Keratinocyte (primary cell): ENCODE measurements around the gene FOXO1. TPM values are rescaled to one million over a fixed set of nuclear protein-coding genes. Genes with fewer than 3 reads are reported as not detected.

Source experiments
- DNase-seq: peaks from one replicate; pipeline ENCODE4 v3.0.0-alpha.2; 2011; ENCODE audit warnings: low read depth, missing footprints, low spot score
- FAIRE-seq: peaks from 2 replicates; lab custom pipeline; 2011; peaks lifted over from hg19 to GRCh38; lab: Jason Lieb, UNC
- H2AFZ ChIP-seq: 2 replicates; pipeline ENCODE4 v1.6.0; 2012; ENCODE audit warnings: low read length, control low read depth, inconsistent platforms; ENCODE audit not compliant: control insufficient read depth
- H3K27ac ChIP-seq: 2 replicates; pipeline ENCODE4 v1.5.1; 2011; ENCODE audit warnings: low read length; ENCODE audit not compliant: control insufficient read depth, insufficient read depth
- H3K27me3 ChIP-seq: 3 replicates; pipeline ENCODE4 v1.6.0; 2011; ENCODE audit warnings: low read length; ENCODE audit not compliant: control insufficient read depth, insufficient read depth; ENCODE audit errors: extremely low read depth
- H3K36me3 ChIP-seq, 2 experiments: 2 replicates in 1 of 2; 3 replicates in 1 of 2; pipeline ENCODE4 v1.5.1; 2011; ENCODE audit warnings: low read length in 2 of 2, mild to moderate bottlenecking in 1 of 2; ENCODE audit not compliant: control insufficient read depth in 2 of 2, insufficient read depth in 2 of 2; ENCODE audit errors: extremely low read depth in 1 of 2
- H3K4me1 ChIP-seq: 3 replicates; pipeline ENCODE4 v1.5.1; 2011; ENCODE audit warnings: low read length; ENCODE audit not compliant: control insufficient read depth, insufficient read depth; ENCODE audit errors: extremely low read depth
- H3K4me2 ChIP-seq: 3 replicates; pipeline ENCODE4 v1.6.0; 2011; ENCODE audit warnings: low read depth, low read length; ENCODE audit not compliant: control insufficient read depth, insufficient read depth; ENCODE audit errors: extremely low read depth
- H3K4me3 ChIP-seq, 3 experiments: fragments of 200-600 bp in 1 of 3; sonication (generic) in 1 of 3; 2 replicates in 2 of 3; 3 replicates in 1 of 3; pipeline ENCODE4 v1.5.1; 2011 to 2016; ENCODE audit warnings: low read length in 3 of 3, mild to moderate bottlenecking in 3 of 3, control low read depth in 2 of 3, inconsistent platforms in 1 of 3, low read depth in 1 of 3, mixed read lengths in 1 of 3, mixed run types in 1 of 3, moderate library complexity in 1 of 3; ENCODE audit not compliant: control insufficient read depth in 2 of 3, insufficient read depth in 2 of 3; ENCODE audit errors: extremely low read depth in 1 of 3
- H3K79me2 ChIP-seq: 2 replicates; pipeline ENCODE4 v1.6.0; 2012; ENCODE audit warnings: low read length; ENCODE audit not compliant: control insufficient read depth, insufficient read depth
- H3K9ac ChIP-seq: 3 replicates; pipeline ENCODE4 v1.6.0; 2011; ENCODE audit warnings: low read length; ENCODE audit not compliant: control insufficient read depth, insufficient read depth; ENCODE audit errors: extremely low read depth
- H3K9me1 ChIP-seq: 3 replicates; pipeline ENCODE4 v1.6.0; 2011; ENCODE audit warnings: low read length; ENCODE audit not compliant: control insufficient read depth, insufficient read depth; ENCODE audit errors: extremely low read depth
- H3K9me3 ChIP-seq: 2 replicates; pipeline ENCODE4 v1.5.1; 2012; ENCODE audit warnings: low read depth, low read length; ENCODE audit not compliant: control insufficient read depth
- H4K20me1 ChIP-seq: 3 replicates; pipeline ENCODE4 v1.6.0; 2011; ENCODE audit warnings: low read length; ENCODE audit not compliant: control insufficient read depth, insufficient read depth; ENCODE audit errors: extremely low read depth
- EZH2 ChIP-seq: IDR thresholded peaks from one replicate; pipeline ENCODE4 v1.6.1; 2012; ENCODE audit warnings: inconsistent platforms, mild to moderate bottlenecking, low read length, moderate library complexity
- dilution Hi-C: fragments of 300-500 bp; cut with MboI; formaldehyde crosslinking; loops from one replicate; pipeline ENCODE4 v1.7.0; 2020; ENCODE audit warnings: low sequenced_read_pairs; ENCODE audit not compliant: extremely low pct_ligation_motif_present
- polyA plus RNA-seq, 5 experiments: library from polyadenylated mRNA; depleted of rRNA in 3 of 5; stranded (reverse) in 3 of 5; stranded (forward) in 1 of 5; unstranded in 1 of 5; fragments of >200 nt; gene quantifications; 1 replicate in 1 of 5; 2 replicates in 3 of 5; 3 replicates in 1 of 5; pipeline versions ENCODE4 v1.2.1 to v1.2.3, GENCODE V29; 2011 to 2012; ENCODE audit warnings: missing spikeins in 2 of 5, low read depth in 1 of 5, low replicate concordance in 1 of 5
- TF ChIP-seq, protein P1 (sequence below), 3 experiments: IDR thresholded peaks in 1 of 3; conservative IDR thresholded peaks in 1 of 3; optimal IDR thresholded peaks in 1 of 3; 2 replicates in 2 of 3; 3 replicates in 1 of 3; pipeline versions ENCODE3 to v1.5.1; 2011; ENCODE audit warnings: low read length in 3 of 3, mild to moderate bottlenecking in 3 of 3, moderate library complexity in 2 of 3, control low read depth in 1 of 3, inconsistent platforms in 1 of 3; ENCODE audit not compliant: insufficient read depth in 2 of 3; ENCODE audit errors: extremely low read depth in 1 of 3

Gene FOXO1
- polyA plus RNA-seq, 1 donor (not counting 4 experiments of a cell fraction or from before 2014, with no cell fraction given), result 8.3 TPM

DNA sequence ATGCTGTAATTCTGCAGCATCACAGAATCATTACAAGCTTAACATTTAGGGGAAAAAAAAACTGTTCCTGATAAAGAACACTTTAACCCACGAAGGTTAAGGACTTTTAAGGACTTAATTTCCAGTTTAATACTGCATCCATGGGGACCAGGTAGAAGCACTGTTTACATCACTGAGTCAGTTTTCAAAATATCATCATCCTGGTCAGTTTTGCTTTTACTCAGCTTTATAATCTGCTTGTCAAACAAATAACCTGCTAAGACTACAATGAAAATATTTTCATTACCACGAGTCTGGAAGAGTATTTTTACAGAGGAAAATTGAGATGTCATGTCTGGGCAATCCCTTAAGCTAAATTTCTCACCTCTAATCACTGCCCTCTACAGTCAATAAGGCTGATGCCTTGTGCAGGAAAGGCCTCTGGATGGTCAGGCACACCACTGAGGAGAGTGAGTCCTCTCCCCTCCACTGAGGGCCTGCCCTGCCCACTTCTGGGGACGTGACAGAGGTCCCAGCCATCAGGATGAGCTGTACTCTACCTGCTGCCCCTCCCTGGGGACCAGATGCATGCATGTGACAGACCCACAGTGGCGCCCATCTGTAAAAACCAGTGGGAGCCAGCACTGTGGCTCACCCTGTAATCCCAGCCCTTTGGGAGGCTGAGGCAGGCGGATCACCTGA is 31.0 kb downstream of the FOXO1 start:
- Histone ChIP-seq H3K9me3 (no peaks in the 10 kb centered on the region), H3K4me1 (no peaks in the 10 kb centered on the region), H3K79me2 (peaks cover 21% of the 10 kb centered on the region), H2AFZ (no peak overlapping the region), H3K27me3 (no peaks in the 10 kb centered on the region), H3K4me3 (no peak overlapping the region), H3K36me3 (no peaks in the 10 kb centered on the region), H3K27ac (no peak overlapping the region), H4K20me1 (no peaks in the 10 kb centered on the region), H3K9ac (no peak overlapping the region), H3K4me2 (no peak overlapping the region), H3K9me1 (no peaks in the 10 kb centered on the region)
- dilution Hi-C loops, result no loop called here
- no peak for DNase-seq
- TF ChIP-seq, protein P1, sequence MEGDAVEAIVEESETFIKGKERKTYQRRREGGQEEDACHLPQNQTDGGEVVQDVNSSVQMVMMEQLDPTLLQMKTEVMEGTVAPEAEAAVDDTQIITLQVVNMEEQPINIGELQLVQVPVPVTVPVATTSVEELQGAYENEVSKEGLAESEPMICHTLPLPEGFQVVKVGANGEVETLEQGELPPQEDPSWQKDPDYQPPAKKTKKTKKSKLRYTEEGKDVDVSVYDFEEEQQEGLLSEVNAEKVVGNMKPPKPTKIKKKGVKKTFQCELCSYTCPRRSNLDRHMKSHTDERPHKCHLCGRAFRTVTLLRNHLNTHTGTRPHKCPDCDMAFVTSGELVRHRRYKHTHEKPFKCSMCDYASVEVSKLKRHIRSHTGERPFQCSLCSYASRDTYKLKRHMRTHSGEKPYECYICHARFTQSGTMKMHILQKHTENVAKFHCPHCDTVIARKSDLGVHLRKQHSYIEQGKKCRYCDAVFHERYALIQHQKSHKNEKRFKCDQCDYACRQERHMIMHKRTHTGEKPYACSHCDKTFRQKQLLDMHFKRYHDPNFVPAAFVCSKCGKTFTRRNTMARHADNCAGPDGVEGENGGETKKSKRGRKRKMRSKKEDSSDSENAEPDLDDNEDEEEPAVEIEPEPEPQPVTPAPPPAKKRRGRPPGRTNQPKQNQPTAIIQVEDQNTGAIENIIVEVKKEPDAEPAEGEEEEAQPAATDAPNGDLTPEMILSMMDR (optimal IDR thresholded peaks at IDR 0.05 in 1 of 3, IDR thresholded peaks at IDR 0.05 in 1 of 3, conservative IDR thresholded peaks at IDR 0.05 in 1 of 3; ENCODE audit: extremely low read depth in 1 of 3, insufficient read depth in 2 of 3, low read length in 3 of 3), result no peak
- no peak for TF ChIP-seq EZH2
- FAIRE-seq, result no peak

GRCh38 chr13:40632915-40633314 is 33.5 kb downstream of the FOXO1 start:
- FAIRE-seq (no peak), DNase-seq (no peak)
- H4K20me1 ChIP-seq, result no peaks in the 10 kb centered on the region
- H3K4me3 ChIP-seq, result no peak overlapping the region
- no peaks in the 10 kb centered on the region for H3K4me1 ChIP-seq
- no peaks in the 10 kb centered on the region for H3K9me1 ChIP-seq
- dilution Hi-C loops, result no loop called here
- H3K36me3 ChIP-seq, result no peaks in the 10 kb centered on the region
- TF ChIP-seq, protein P1 (optimal IDR thresholded peaks at IDR 0.05 in 1 of 3, IDR thresholded peaks at IDR 0.05 in 1 of 3, conservative IDR thresholded peaks at IDR 0.05 in 1 of 3; ENCODE audit: extremely low read depth in 1 of 3, insufficient read depth in 2 of 3, low read length in 3 of 3), result no peak
- no peak for TF ChIP-seq EZH2
- no peak overlapping the region for H3K27ac ChIP-seq
- H3K9ac ChIP-seq, result no peak overlapping the region
- no peak overlapping the region for H3K4me2 ChIP-seq
- no peak overlapping the region for H2AFZ ChIP-seq
- H3K27me3 ChIP-seq, result no peaks in the 10 kb centered on the region
- no peaks in the 10 kb centered on the region for H3K9me3 ChIP-seq
- peaks cover 17% of the 10 kb centered on the region for H3K79me2 ChIP-seq
